SK-N-SH (cell line): ENCODE results near the gene DNAJC15. TPM values are rescaled to one million over a fixed set of nuclear protein-coding genes. Genes with fewer than 3 reads are reported as not detected.

Experiments used
- CTCF ChIA-PET: fragments of 300-600, 350-600 bp; formaldehyde crosslinking; extraction: SDS; loops from one replicate; lab custom pipeline; 2021; lab: Yijun Ruan, JAX
- POLR2A ChIA-PET: fragments of 350-600 bp; sonication (Branson Sonifier 250); formaldehyde crosslinking; extraction: SDS; loops from one replicate; lab custom pipeline; 2020; ENCODE audit warnings: antibody characterized with exemption, inconsistent platforms; lab: Yijun Ruan, JAX
- DNase-seq: peaks from one replicate; pipeline ENCODE4 v3.0.0; 2012
- H2AFZ ChIP-seq: fragments of 200-600 bp; sonication (generic); 2 replicates; pipeline ENCODE4 v1.8.1; 2016; ENCODE audit warnings: antibody characterized with exemption, mild to moderate bottlenecking, low read depth
- H3F3A ChIP-seq: fragments of 200-600 bp; sonication (generic); replicated peaks from 2 replicates; pipeline ENCODE3; 2016; ENCODE audit warnings: antibody characterized with exemption, mild to moderate bottlenecking; ENCODE audit not compliant: insufficient read depth
- H3K27ac ChIP-seq, 2 experiments: fragments of 200-500 bp in 1 of 2; fragments of 200-600 bp in 1 of 2; sonication (Bioruptor generic) in 1 of 2; sonication (generic), shearing (Covaris generic) in 1 of 2; 2 replicates each; pipeline versions ENCODE4 v1.5.1 to v1.6.1; 2014 to 2016; ENCODE audit warnings: low read depth in 2 of 2, inconsistent platforms in 1 of 2, low read length in 1 of 2, mild to moderate bottlenecking in 1 of 2, mixed read lengths in 1 of 2
- H3K27me3 ChIP-seq: fragments of 200-600 bp; sonication (generic), shearing (Covaris generic); 2 replicates; pipeline ENCODE4 v1.6.1; 2016; ENCODE audit warnings: mixed run types; ENCODE audit not compliant: insufficient read depth
- H3K36me3 ChIP-seq, 2 experiments: fragments of 200-500 bp in 1 of 2; fragments of 200-600 bp in 1 of 2; sonication (Bioruptor generic) in 1 of 2; sonication (generic) in 1 of 2; replicated peaks in 1 of 2; 2 replicates each; pipeline versions ENCODE3 to v1.5.1; 2014 to 2016; ENCODE audit warnings: low read length in 1 of 2, mild to moderate bottlenecking in 1 of 2; ENCODE audit not compliant: insufficient read depth in 2 of 2, control insufficient read depth in 1 of 2
- H3K4me1 ChIP-seq, 2 experiments: fragments of 200-500 bp in 1 of 2; fragments of 200-600 bp in 1 of 2; sonication (Bioruptor generic) in 1 of 2; sonication (generic), shearing (Covaris generic) in 1 of 2; 2 replicates each; pipeline versions ENCODE4 v1.5.1 to v1.6.1; 2014 to 2016; ENCODE audit warnings: low read depth in 1 of 2, low read length in 1 of 2, mixed run types in 1 of 2; ENCODE audit not compliant: insufficient read depth in 2 of 2, control insufficient read depth in 1 of 2
- H3K4me2 ChIP-seq: fragments of 200-600 bp; sonication (generic), shearing (Covaris generic); 2 replicates; pipeline ENCODE4 v1.6.1; 2017; ENCODE audit warnings: mixed run types
- H3K4me3 ChIP-seq, 2 experiments: fragments of 200-500 bp in 1 of 2; fragments of 200-600 bp in 1 of 2; sonication (Bioruptor generic) in 1 of 2; sonication (generic), shearing (Covaris generic) in 1 of 2; 2 replicates each; pipeline versions ENCODE4 v1.5.1 to v1.8.1; 2014 to 2016; ENCODE audit warnings: low read depth in 2 of 2, inconsistent platforms in 1 of 2, low read length in 1 of 2, mild to moderate bottlenecking in 1 of 2, mixed read lengths in 1 of 2, moderate library complexity in 1 of 2
- H3K79me2 ChIP-seq: fragments of 200-600 bp; sonication (generic); 2 replicates; pipeline ENCODE4 v1.8.1; 2017; ENCODE audit warnings: mild to moderate bottlenecking; ENCODE audit not compliant: insufficient read depth
- H3K9ac ChIP-seq: fragments of 200-600 bp; sonication (generic); 2 replicates; pipeline ENCODE4 v1.6.1; 2017; ENCODE audit warnings: mixed run types
- H3K9me2 ChIP-seq: fragments of 200-600 bp; sonication (generic); 2 replicates; pipeline ENCODE4 v1.6.1; 2017; ENCODE audit warnings: mixed run types
- H3K9me3 ChIP-seq: fragments of 200-600 bp; sonication (generic); 2 replicates; pipeline ENCODE4 v1.6.1; 2017; ENCODE audit warnings: mixed run types, mild to moderate bottlenecking, moderate library complexity
- H4K20me1 ChIP-seq: fragments of 200-600 bp; sonication (generic); 2 replicates; pipeline ENCODE4 v1.6.1; 2017; ENCODE audit warnings: mild to moderate bottlenecking, mixed run types; ENCODE audit not compliant: insufficient read depth
- CHD2 ChIP-seq: fragments of 150-350 bp; IDR thresholded peaks from 2 replicates; pipeline ENCODE4 v1.6.1; 2018; ENCODE audit warnings: low read length; ENCODE audit not compliant: partially characterized antibody
- ELF1 ChIP-seq: IDR thresholded peaks from 2 replicates; pipeline ENCODE4 v1.4.0; 2012
- EZH2phosphoT487 ChIP-seq: fragments of 200-600 bp; sonication (generic); IDR thresholded peaks from 2 replicates; pipeline ENCODE4 v1.6.1; 2017; ENCODE audit warnings: low read depth, mixed run types, mild to moderate bottlenecking, antibody characterized with exemption, moderate library complexity, borderline replicate concordance
- FOSL2 ChIP-seq: IDR thresholded peaks from 2 replicates; pipeline ENCODE4 v1.4.0; 2012; ENCODE audit warnings: low read depth, mild to moderate bottlenecking, moderate library complexity, borderline replicate concordance
- FOXJ3 ChIP-seq: sonication (generic); formaldehyde crosslinking; IDR thresholded peaks from 2 replicates; pipeline ENCODE4 v1.5.1; 2020; ENCODE audit warnings: mild to moderate bottlenecking, missing genetic modification reagents
- GABPA ChIP-seq: IDR thresholded peaks from 2 replicates; pipeline ENCODE4 v1.4.0; 2012; ENCODE audit warnings: low read depth, mild to moderate bottlenecking
- JUND ChIP-seq: IDR thresholded peaks from 2 replicates; pipeline ENCODE4 v1.4.0; 2012
- MXI1 ChIP-seq: IDR thresholded peaks from 2 replicates; pipeline ENCODE4 v1.6.1; 2012; ENCODE audit warnings: mild to moderate bottlenecking, low read depth, low read length, improper control_type of control experiment
- NFIC ChIP-seq: IDR thresholded peaks from 2 replicates; pipeline ENCODE4 v1.4.0; 2012; ENCODE audit warnings: borderline replicate concordance
- RCOR1 ChIP-seq: fragments of 150-350 bp; IDR thresholded peaks from 2 replicates; pipeline ENCODE4 v1.6.1; 2017; ENCODE audit warnings: antibody characterized with exemption, low read length
- REST ChIP-seq: IDR thresholded peaks from 2 replicates; pipeline ENCODE4 v1.6.1; 2012; ENCODE audit warnings: mild to moderate bottlenecking, low read depth, low read length, moderate library complexity
- RXRA ChIP-seq: IDR thresholded peaks from 2 replicates; pipeline ENCODE4 v1.4.0; 2012; ENCODE audit warnings: low read depth, mild to moderate bottlenecking, borderline replicate concordance
- SIN3A ChIP-seq: IDR thresholded peaks from 2 replicates; pipeline ENCODE4 v1.6.1; 2012; ENCODE audit warnings: low read depth, mild to moderate bottlenecking, low read length, moderate library complexity, borderline replicate concordance
- YY1 ChIP-seq: IDR thresholded peaks from 2 replicates; pipeline ENCODE4 v1.4.0; 2012; ENCODE audit warnings: low read depth, mild to moderate bottlenecking
- WGBS: methylation state at CpG from one replicate; pipeline ENCODE4 v1.1.6; 2017; ENCODE audit warnings: low lambda C conversion rate; 5-methylcytosine and 5-hydroxymethylcytosine counted together
- polyA plus RNA-seq, 3 experiments: library from polyadenylated mRNA; depleted of rRNA; stranded (reverse); fragments of >200 nt; gene quantifications; 2 replicates each; pipeline ENCODE4 v1.2.3, GENCODE V29; 2012
- TF ChIP-seq, protein P1 (sequence below): fragments of 150-350 bp; IDR thresholded peaks from 2 replicates; pipeline ENCODE4 v1.6.1; 2016; ENCODE audit warnings: mild to moderate bottlenecking, low read depth, low read length
- TF ChIP-seq, protein P2 (sequence below): IDR thresholded peaks from 2 replicates; pipeline ENCODE4 v1.4.0; 2012; ENCODE audit warnings: low read depth, borderline replicate concordance

The DNAJC15 gene
- polyA plus RNA-seq, 1 of the 3 experiments (the other 2 are of a cell fraction), result 18.4 TPM

DNA sequence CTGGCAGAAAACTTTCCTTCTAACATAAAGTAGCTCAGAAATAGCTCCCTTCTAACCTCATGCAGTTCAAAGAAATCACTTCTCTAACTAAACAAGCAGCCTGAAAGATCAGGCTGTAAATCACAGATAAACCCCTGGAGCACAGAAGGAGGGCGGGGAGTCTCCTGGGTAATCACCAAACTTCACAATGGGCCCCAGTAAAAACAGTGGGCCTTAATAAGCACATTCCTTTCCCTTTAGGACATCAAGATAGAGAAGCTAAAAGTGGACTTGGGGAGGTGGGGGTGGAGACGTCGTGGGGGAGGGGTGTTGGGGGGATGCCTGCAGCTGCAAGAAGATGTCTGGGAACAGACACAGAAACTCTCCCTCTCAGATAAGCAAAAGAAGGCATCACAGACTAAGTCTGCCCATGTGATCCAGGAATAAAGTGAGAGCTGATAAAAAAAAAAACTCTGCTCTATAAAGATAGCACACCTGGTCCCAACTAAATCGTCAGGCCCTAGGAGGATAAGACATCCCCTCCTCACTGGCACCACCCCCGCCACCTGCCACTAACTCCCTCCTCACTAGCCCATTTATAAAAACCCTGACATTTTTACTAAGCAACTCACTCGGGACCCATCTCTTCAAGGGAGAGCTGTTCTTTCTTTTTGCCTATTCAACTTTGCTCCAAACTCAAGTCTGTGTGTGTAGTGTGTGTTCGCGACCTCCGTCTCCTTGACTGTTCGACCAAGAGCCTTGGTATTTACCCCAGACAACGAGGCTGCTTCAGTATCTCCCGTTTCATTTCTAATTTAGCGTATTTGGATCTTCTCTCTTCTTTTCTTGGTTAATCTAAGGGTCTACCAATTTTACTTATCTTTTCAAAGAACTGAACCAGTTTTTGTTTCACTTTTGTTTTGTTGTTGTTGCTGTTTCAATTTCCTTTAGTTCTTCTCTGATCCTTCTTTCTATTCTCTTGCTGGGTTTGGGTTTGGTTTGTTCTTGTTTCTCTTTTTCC, 31.7 kb downstream of the DNAJC15 start (continued):
- no peak for TF ChIP-seq CHD2

DNA sequence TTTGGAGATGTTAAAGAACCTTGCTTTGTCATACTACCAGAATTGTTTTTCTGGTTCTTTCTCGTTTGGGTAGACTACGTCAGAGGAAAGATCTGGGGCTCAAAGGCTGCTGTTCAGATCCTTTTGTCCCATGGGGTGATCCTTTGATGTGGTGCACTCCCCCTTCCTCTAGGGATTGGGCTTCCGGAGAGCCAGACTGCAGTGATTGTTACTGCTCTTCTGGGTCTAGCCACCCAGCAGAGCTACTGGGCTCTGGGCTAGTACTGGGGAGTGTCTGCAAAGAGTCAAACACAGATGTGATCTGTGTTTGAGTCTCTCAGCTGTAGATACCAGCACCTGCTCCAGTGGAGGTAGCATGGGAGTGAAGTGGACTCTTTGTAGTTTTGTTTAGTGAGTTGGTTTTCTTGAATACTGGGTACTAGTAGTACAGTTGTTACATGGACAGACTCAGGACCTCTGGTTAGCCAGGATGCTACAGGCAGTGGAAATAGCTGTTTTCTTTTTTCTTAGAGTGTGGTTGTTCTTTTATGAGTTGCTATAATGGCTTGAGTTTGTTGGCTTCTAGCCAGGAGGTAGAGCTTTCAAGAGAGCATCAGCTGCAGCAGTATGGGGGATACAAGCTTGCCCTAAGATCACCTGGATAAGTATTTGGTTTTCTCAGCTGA, 34.4 kb downstream of the DNAJC15 start:
- Histone ChIP-seq H3K9me2 (no peaks in the 10 kb centered on the region), H3K4me2 (no peak overlapping the region), H3F3A (no peaks in the 10 kb centered on the region), H3K9ac (no peak overlapping the region), H2AFZ (no peak overlapping the region), H3K27ac (no peak overlapping the region), H3K36me3 (no peaks in the 10 kb centered on the region), H3K4me1 (peaks cover 4 to 12% of the 10 kb centered on the region in 2 experiments; a peak in 2 of 4 replicates), H4K20me1 (no peaks in the 10 kb centered on the region), H3K9me3 (no peaks in the 10 kb centered on the region), H3K4me3 (no peak overlapping the region), H3K27me3 (no peaks in the 10 kb centered on the region), H3K79me2 (peaks cover 29% of the 10 kb centered on the region)
- WGBS, result 95% methylated on average over 3 of the region's 3 CpGs
- ChIA-PET POLR2A (no interaction called here), CTCF (interaction anchor here (0.6 to 1.2 kb wide), 3 partner anchors 15 to 50 kb away, joined by 3 to 4 read pairs (median 3); no protein-coding TSS in a partner anchor)
- DNase-seq, result no peak
- TF ChIP-seq YY1 (no peak), GABPA (no peak), ELF1 (no peak)

DNA sequence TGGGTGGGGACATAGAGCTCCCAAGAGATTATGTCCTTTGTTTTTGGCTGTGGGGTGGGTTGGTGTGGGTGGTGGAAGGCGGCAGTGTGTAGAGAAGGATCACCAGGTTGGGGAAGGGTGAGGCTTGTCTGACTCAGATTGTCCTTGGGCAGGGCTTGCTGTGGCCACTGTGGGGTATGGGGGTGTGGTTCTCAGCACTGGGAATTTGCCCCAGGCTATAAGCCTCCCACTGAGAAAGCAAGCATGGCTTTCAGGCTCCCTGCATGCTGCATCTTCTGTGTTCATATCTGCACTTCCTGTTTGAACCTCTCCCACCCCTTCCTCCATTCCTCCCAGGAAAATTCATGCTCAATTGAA, 34.9 kb downstream of the DNAJC15 start:
- H3K9me2 ChIP-seq, result no peaks in the 10 kb centered on the region
- POLR2A ChIA-PET, result no interaction called here
- H3K4me2 ChIP-seq, result no peak overlapping the region
- peaks cover 4 to 12% of the 10 kb centered on the region in 2 experiments; a peak in 2 of 4 replicates for H3K4me1 ChIP-seq
- CTCF ChIA-PET, result interaction anchor here (0.7 to 1.4 kb wide), 3 partner anchors 15 to 88 kb away, joined by 3 to 4 read pairs (median 3); no protein-coding TSS in a partner anchor
- H3K27me3 ChIP-seq, result no peaks in the 10 kb centered on the region
- no peaks in the 10 kb centered on the region for H3K36me3 ChIP-seq
- 100% methylated on average over 1 of the region's 1 CpG for WGBS
- H4K20me1 ChIP-seq, result no peaks in the 10 kb centered on the region
- no peaks in the 10 kb centered on the region for H3F3A ChIP-seq
- no peaks in the 10 kb centered on the region for H3K9me3 ChIP-seq
- H3K27ac ChIP-seq, result no peak overlapping the region
- H3K9ac ChIP-seq, result no peak overlapping the region
- peaks cover 24% of the 10 kb centered on the region for H3K79me2 ChIP-seq
- DNase-seq, result no peak
- TF ChIP-seq EZH2phosphoT487 (no peak), MXI1 (no peak), SIN3A (no peak), RXRA (no peak), FOXJ3 (CRISPR knock-in tag) (no peak), ELF1 (no peak), JUND (no peak), NFIC (no peak), REST (no peak), RCOR1 (no peak), CHD2 (no peak), FOSL2 (no peak)
- TF ChIP-seq, protein P1, sequence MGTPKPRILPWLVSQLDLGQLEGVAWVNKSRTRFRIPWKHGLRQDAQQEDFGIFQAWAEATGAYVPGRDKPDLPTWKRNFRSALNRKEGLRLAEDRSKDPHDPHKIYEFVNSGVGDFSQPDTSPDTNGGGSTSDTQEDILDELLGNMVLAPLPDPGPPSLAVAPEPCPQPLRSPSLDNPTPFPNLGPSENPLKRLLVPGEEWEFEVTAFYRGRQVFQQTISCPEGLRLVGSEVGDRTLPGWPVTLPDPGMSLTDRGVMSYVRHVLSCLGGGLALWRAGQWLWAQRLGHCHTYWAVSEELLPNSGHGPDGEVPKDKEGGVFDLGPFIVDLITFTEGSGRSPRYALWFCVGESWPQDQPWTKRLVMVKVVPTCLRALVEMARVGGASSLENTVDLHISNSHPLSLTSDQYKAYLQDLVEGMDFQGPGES, result no peak
- TF ChIP-seq, protein P2, sequence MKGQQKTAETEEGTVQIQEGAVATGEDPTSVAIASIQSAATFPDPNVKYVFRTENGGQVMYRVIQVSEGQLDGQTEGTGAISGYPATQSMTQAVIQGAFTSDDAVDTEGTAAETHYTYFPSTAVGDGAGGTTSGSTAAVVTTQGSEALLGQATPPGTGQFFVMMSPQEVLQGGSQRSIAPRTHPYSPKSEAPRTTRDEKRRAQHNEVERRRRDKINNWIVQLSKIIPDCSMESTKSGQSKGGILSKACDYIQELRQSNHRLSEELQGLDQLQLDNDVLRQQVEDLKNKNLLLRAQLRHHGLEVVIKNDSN, result no peak
- no peak overlapping the region for H3K4me3 ChIP-seq
- no peak overlapping the region for H2AFZ ChIP-seq
